ENCODE results near the gene HTR2A.

DNA sequence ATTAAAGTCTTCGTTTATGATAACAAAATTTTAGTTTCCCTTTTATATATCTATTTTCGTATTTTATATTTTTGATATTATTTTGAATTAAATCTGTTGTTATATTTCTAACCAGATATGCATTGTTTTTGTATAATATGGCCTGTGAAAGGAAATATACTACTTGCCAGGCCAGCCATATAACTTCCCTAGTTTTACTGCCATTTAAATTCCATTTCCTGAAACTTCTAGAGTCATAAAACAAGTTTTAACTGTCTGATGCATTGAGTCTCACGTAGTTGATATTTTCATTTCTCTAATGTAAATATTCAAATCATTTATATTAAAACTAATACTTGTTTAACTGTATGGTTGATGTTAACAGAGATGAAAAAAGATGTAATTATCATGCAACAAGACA is 113.3 kb downstream of the HTR2A start:
- TF ChIP-seq, protein P1, sequence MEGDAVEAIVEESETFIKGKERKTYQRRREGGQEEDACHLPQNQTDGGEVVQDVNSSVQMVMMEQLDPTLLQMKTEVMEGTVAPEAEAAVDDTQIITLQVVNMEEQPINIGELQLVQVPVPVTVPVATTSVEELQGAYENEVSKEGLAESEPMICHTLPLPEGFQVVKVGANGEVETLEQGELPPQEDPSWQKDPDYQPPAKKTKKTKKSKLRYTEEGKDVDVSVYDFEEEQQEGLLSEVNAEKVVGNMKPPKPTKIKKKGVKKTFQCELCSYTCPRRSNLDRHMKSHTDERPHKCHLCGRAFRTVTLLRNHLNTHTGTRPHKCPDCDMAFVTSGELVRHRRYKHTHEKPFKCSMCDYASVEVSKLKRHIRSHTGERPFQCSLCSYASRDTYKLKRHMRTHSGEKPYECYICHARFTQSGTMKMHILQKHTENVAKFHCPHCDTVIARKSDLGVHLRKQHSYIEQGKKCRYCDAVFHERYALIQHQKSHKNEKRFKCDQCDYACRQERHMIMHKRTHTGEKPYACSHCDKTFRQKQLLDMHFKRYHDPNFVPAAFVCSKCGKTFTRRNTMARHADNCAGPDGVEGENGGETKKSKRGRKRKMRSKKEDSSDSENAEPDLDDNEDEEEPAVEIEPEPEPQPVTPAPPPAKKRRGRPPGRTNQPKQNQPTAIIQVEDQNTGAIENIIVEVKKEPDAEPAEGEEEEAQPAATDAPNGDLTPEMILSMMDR (optimal IDR thresholded peaks at IDR 0.05 in 1 of 3, IDR thresholded peaks at IDR 0.05 in 1 of 3, conservative IDR thresholded peaks at IDR 0.05 in 1 of 3; ENCODE audit: extremely low read depth in 1 of 3, insufficient read depth in 2 of 3, low read length in 3 of 3), result no peak
- TF ChIP-seq EZH2 (IDR thresholded peaks at IDR 0.05; ENCODE audit: low read length), result no peak
